HEK293 (cell line): ENCODE results near the gene FAM110A.

ENCODE experiments used
- CTCF ChIA-PET: fragments of 350-600 bp; formaldehyde crosslinking; extraction: SDS; loops from one replicate; lab custom pipeline; 2021; ENCODE audit warnings: antibody characterized with exemption; lab: Yijun Ruan, JAX
- POLR2A ChIA-PET: fragments of 300-600 bp; formaldehyde crosslinking; extraction: SDS; loops from one replicate; lab custom pipeline; 2020; ENCODE audit warnings: antibody characterized with exemption, inconsistent platforms; lab: Yijun Ruan, JAX
- H3K27ac ChIP-seq: fragments of 200-500 bp; sonication (Bioruptor generic); 2 replicates; pipeline ENCODE4 v1.5.1; 2014; ENCODE audit warnings: low read depth, low read length, control low read depth, inconsistent platforms; ENCODE audit errors: extremely low read depth
- H3K36me3 ChIP-seq, 2 experiments: fragments of 200-500 bp in 1 of 2; sonication (Bioruptor generic) in 1 of 2; 1 replicate in 1 of 2; 2 replicates in 1 of 2; pipeline ENCODE4 v1.5.1; 2014 to 2017; ENCODE audit warnings: inconsistent platforms in 2 of 2, low read length in 2 of 2; ENCODE audit not compliant: control insufficient read depth in 2 of 2, insufficient read depth in 1 of 2
- H3K4me1 ChIP-seq: fragments of 200-500 bp; sonication (Bioruptor generic); 2 replicates; pipeline ENCODE4 v1.5.1; 2014; ENCODE audit warnings: mild to moderate bottlenecking, low read length, inconsistent platforms; ENCODE audit not compliant: control insufficient read depth, insufficient read depth
- H3K4me3 ChIP-seq: 2 replicates; pipeline ENCODE4 v1.5.1; 2011; ENCODE audit warnings: low read depth, mild to moderate bottlenecking, control low read depth, low read length, moderate library complexity
- H3K9me3 ChIP-seq: fragments of 200-500 bp; sonication (Bioruptor generic); 2 replicates; pipeline ENCODE4 v1.5.1; 2014; ENCODE audit warnings: low read depth, low read length, inconsistent platforms; ENCODE audit not compliant: control insufficient read depth, insufficient read depth
- GFI1B ChIP-seq: fragments of 450-650 bp; formaldehyde crosslinking; IDR thresholded peaks from 2 replicates; pipeline ENCODE4 v1.5.1; 2016; ENCODE audit warnings: missing biosample characterization, missing genetic modification characterization
- GLIS2 ChIP-seq: fragments of 450-650 bp; formaldehyde crosslinking; IDR thresholded peaks from 2 replicates; pipeline ENCODE4 v1.5.1; 2016; ENCODE audit warnings: missing biosample characterization, missing genetic modification characterization
- HOXA7 ChIP-seq: sonication (generic); formaldehyde crosslinking; IDR thresholded peaks from 2 replicates; pipeline ENCODE4 v1.8.1; 2022; ENCODE audit warnings: missing genetic modification reagents, borderline replicate concordance
- HOXC10 ChIP-seq: sonication (generic); formaldehyde crosslinking; IDR thresholded peaks from 2 replicates; pipeline ENCODE4 v1.8.1; 2023; ENCODE audit warnings: mild to moderate bottlenecking, missing genetic modification reagents
- KLF1 ChIP-seq: fragments of 450-650 bp; formaldehyde crosslinking; IDR thresholded peaks from 2 replicates; pipeline ENCODE4 v1.5.1; 2016; ENCODE audit warnings: missing biosample characterization, missing genetic modification characterization
- MYNN ChIP-seq: fragments of 450-650 bp; formaldehyde crosslinking; IDR thresholded peaks from 2 replicates; pipeline ENCODE4 v1.5.1; 2016; ENCODE audit warnings: missing biosample characterization, missing genetic modification characterization, borderline replicate concordance
- SCRT2 ChIP-seq: fragments of 450-650 bp; formaldehyde crosslinking; IDR thresholded peaks from 2 replicates; pipeline ENCODE4 v1.5.1; 2016; ENCODE audit warnings: missing biosample characterization, missing genetic modification characterization
- SP3 ChIP-seq: fragments of 450-650 bp; formaldehyde crosslinking; IDR thresholded peaks from 2 replicates; pipeline ENCODE4 v1.5.1; 2016; ENCODE audit warnings: missing biosample characterization, missing genetic modification characterization
- TCF7L2 ChIP-seq: IDR thresholded peaks from 2 replicates; pipeline ENCODE4 v1.6.1; 2011; ENCODE audit warnings: low read depth, mild to moderate bottlenecking, inconsistent platforms, low read length, moderate library complexity, borderline replicate concordance
- ZBTB21 ChIP-seq: fragments of 450-650 bp; formaldehyde crosslinking; IDR thresholded peaks from 2 replicates; pipeline ENCODE4 v1.5.1; 2017; ENCODE audit warnings: missing biosample characterization, missing genetic modification characterization
- ZNF157 ChIP-seq: fragments of 450-650 bp; formaldehyde crosslinking; IDR thresholded peaks from 2 replicates; pipeline ENCODE4 v1.5.1; 2016; ENCODE audit warnings: missing biosample characterization, missing genetic modification characterization
- ZNF2 ChIP-seq: fragments of 450-650 bp; formaldehyde crosslinking; IDR thresholded peaks from 2 replicates; pipeline ENCODE4 v1.5.1; 2016; ENCODE audit warnings: missing biosample characterization, missing genetic modification characterization
- ZNF335 ChIP-seq: fragments of 450-650 bp; formaldehyde crosslinking; conservative IDR thresholded peaks from 2 replicates; pipeline ENCODE4 v1.5.1; 2016; ENCODE audit warnings: missing biosample characterization, missing genetic modification characterization
- ZNF416 ChIP-seq: fragments of 450-650 bp; formaldehyde crosslinking; IDR thresholded peaks from 2 replicates; pipeline ENCODE4 v1.5.1; 2016; ENCODE audit warnings: missing biosample characterization, missing genetic modification characterization
- ZNF514 ChIP-seq: fragments of 450-650 bp; formaldehyde crosslinking; IDR thresholded peaks from 2 replicates; pipeline ENCODE4 v1.5.1; 2016; ENCODE audit warnings: missing biosample characterization, missing genetic modification characterization
- ZNF530 ChIP-seq: fragments of 450-650 bp; formaldehyde crosslinking; IDR thresholded peaks from 2 replicates; pipeline ENCODE4 v1.5.1; 2016; ENCODE audit warnings: low read depth, missing biosample characterization, missing genetic modification characterization
- ZNF548 ChIP-seq: fragments of 450-650 bp; formaldehyde crosslinking; IDR thresholded peaks from 2 replicates; pipeline ENCODE4 v1.5.1; 2016; ENCODE audit warnings: missing biosample characterization, missing genetic modification characterization
- ZNF560 ChIP-seq: fragments of 450-650 bp; formaldehyde crosslinking; IDR thresholded peaks from 2 replicates; pipeline ENCODE4 v1.5.1; 2017; ENCODE audit warnings: missing biosample characterization, missing genetic modification characterization, borderline replicate concordance
- ZNF600 ChIP-seq: fragments of 450-650 bp; formaldehyde crosslinking; IDR thresholded peaks from 2 replicates; pipeline ENCODE4 v1.5.1; 2016; ENCODE audit warnings: missing biosample characterization, missing genetic modification characterization
- ZNF626 ChIP-seq: fragments of 450-650 bp; sonication (Bioruptor Pico); formaldehyde crosslinking; IDR thresholded peaks from 2 replicates; pipeline ENCODE4 v1.5.1; 2018; ENCODE audit warnings: missing biosample characterization, missing genetic modification characterization, inconsistent platforms
- ZNF664 ChIP-seq: fragments of 450-650 bp; formaldehyde crosslinking; IDR thresholded peaks from 2 replicates; pipeline ENCODE4 v1.5.1; 2016; ENCODE audit warnings: missing biosample characterization, missing genetic modification characterization
- ZNF701 ChIP-seq: fragments of 450-650 bp; formaldehyde crosslinking; IDR thresholded peaks from 2 replicates; pipeline ENCODE4 v1.5.1; 2016; ENCODE audit warnings: missing biosample characterization, missing genetic modification characterization
- TF ChIP-seq, protein P1 (sequence below): fragments of 450-650 bp; formaldehyde crosslinking; IDR thresholded peaks from 2 replicates; pipeline ENCODE4 v1.5.1; 2016; ENCODE audit warnings: missing biosample characterization, missing genetic modification characterization
- TF ChIP-seq, protein P2 (sequence below): IDR thresholded peaks from 2 replicates; pipeline ENCODE4 v1.6.1; 2011; ENCODE audit warnings: mild to moderate bottlenecking, low read depth, low read length, borderline replicate concordance
- TF ChIP-seq, protein P3 (sequence below): fragments of 450-650 bp; formaldehyde crosslinking; IDR thresholded peaks from 2 replicates; pipeline ENCODE4 v1.5.1; 2016; ENCODE audit warnings: missing biosample characterization, missing genetic modification characterization, low read depth
- TF ChIP-seq, protein P4 (sequence below): fragments of 450-650 bp; formaldehyde crosslinking; IDR thresholded peaks from 2 replicates; pipeline ENCODE4 v1.5.1; 2016; ENCODE audit warnings: missing biosample characterization, missing genetic modification characterization

The FAM110A gene

DNA sequence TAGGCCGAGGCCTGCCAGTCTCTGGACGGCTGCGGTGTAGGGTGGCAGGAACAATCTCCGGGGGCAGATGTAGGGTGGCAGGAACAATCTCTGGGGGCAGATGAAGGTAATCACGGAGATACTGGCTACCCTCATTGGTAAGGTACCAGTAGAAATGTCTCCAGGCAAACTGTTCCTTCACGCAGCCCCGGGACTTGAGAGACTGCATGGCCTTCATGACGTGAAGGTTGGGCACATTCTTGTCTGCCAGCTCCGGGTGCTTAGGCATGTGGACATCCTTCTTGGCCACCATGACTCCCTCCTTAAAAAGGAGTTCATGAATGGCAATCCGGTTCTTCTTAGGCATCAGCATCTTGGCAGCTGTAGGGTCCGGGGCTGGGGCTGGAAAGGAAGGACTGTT lies 6.1 kb downstream of the FAM110A start:
- no peak overlapping the region for H3K27ac ChIP-seq
- CTCF ChIA-PET = interaction anchor here (2.0 kb wide), 1 partner anchor 117 kb away, joined by 9 read pairs; no protein-coding TSS in a partner anchor
- no peaks in the 10 kb centered on the region for H3K9me3 ChIP-seq
- no peaks in the 10 kb centered on the region for H3K36me3 ChIP-seq
- POLR2A ChIA-PET = no interaction called here
- no peaks in the 10 kb centered on the region; the same call in 1 of the 2 replicates for H3K4me1 ChIP-seq
- TF ChIP-seq SP3 (no peak), ZNF335 (tag by site-specific recombination) (no peak), ZNF530 (no peak), ZNF600 (tag by site-specific recombination) (no peak)
- TF ChIP-seq, protein P1, sequence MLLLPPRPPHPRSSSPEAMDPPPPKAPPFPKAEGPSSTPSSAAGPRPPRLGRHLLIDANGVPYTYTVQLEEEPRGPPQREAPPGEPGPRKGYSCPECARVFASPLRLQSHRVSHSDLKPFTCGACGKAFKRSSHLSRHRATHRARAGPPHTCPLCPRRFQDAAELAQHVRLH (tag by site-specific recombination) = no peak
- H3K4me3 ChIP-seq = no peak overlapping the region

DNA sequence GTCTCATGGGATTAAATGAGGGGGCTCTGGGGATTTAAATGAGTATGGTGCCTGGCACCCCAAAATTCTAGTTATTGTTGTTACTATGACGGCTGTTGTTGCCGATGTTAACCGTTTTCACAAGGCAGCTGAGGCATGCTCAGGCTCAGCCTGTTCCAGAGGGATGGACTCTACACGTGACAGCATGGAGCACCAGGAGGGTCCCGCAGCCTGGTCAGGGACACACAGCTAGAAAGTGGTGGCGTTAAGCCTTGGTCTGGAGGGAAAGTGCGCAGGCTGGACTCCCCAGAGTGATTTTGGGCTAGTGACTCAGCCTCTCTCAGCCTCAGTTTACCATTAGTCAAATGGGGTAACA lies 7.0 kb downstream of the FAM110A start:
- Histone ChIP-seq H3K9me3 (no peaks in the 10 kb centered on the region), H3K4me1 (peaks cover 2% of the 10 kb centered on the region; the same call in 1 of the 2 replicates), H3K27ac (no peak overlapping the region), H3K36me3 (no peaks in the 10 kb centered on the region), H3K4me3 (no peak overlapping the region)
- TF ChIP-seq HOXA7 (CRISPR knock-in tag) = no peak
- no peak for TF ChIP-seq ZNF701 (tag by site-specific recombination)
- no peak for TF ChIP-seq ZNF600 (tag by site-specific recombination)
- TF ChIP-seq ZNF626 = no peak
- TF ChIP-seq HOXC10 (CRISPR knock-in tag) = no peak
- TF ChIP-seq ZNF2 (tag by site-specific recombination) = no peak
- no peak for TF ChIP-seq MYNN (tag by site-specific recombination)
- TF ChIP-seq SCRT2 (tag by site-specific recombination) = no peak
- TF ChIP-seq, protein P2, sequence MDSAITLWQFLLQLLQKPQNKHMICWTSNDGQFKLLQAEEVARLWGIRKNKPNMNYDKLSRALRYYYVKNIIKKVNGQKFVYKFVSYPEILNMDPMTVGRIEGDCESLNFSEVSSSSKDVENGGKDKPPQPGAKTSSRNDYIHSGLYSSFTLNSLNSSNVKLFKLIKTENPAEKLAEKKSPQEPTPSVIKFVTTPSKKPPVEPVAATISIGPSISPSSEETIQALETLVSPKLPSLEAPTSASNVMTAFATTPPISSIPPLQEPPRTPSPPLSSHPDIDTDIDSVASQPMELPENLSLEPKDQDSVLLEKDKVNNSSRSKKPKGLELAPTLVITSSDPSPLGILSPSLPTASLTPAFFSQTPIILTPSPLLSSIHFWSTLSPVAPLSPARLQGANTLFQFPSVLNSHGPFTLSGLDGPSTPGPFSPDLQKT = no peak
- no peak for TF ChIP-seq ZNF157 (tag by site-specific recombination)
- no peak for TF ChIP-seq ZNF548 (tag by site-specific recombination)
- no peak for TF ChIP-seq ZNF664 (tag by site-specific recombination)
- TF ChIP-seq ZBTB21 (tag by site-specific recombination) = no peak
- no peak for TF ChIP-seq GLIS2
- TF ChIP-seq ZNF560 (tag by site-specific recombination) = no peak
- TF ChIP-seq ZNF416 (tag by site-specific recombination) = no peak
- no peak for TF ChIP-seq KLF1 (tag by site-specific recombination)
- no peak for TF ChIP-seq ZNF514 (tag by site-specific recombination)
- POLR2A ChIA-PET = no interaction called here
- CTCF ChIA-PET = no interaction called here

DNA sequence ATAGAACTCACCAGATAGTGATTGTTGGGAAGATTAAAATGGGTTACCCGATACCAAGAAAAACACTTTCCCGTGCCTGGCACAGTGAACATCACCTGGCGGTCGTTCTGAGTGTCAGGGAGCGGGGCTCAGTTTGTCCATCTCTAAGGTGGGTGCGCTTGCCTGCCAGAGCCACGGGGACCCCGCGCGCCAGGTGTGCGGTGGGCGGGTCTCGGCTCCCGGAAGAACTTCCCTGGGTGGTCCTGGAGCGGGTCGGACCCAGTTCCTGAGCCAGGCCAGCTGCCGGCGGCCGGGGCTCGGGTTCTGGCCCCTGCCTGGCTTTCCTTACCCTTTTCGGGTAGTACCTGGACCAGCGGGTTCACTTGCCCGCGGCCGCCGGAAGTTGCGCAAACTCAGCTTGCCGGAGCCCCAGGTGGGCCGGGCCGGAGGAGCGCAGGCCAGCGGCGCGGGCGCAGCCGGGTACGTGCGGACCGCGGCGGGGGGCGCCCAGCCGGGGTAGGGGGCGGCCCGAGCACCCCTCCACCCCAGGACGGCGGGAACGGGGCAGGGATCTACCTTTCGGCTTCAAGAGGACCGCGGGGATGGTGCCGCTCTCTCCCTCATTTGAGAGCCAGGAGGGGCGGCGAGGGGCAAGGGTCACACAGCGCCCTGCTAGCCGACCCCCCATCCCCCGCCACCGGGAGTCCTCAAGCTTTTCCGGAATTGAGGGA lies 7.5 kb downstream of the FAM110A start:
- H3K9me3 ChIP-seq = no peaks in the 10 kb centered on the region
- CTCF ChIA-PET = interaction anchor here (0.6 to 1.0 kb wide), 4 partner anchors 18 to 1115 kb away, joined by 3 to 6 read pairs (median 3); no protein-coding TSS in a partner anchor
- H3K27ac ChIP-seq = no peak overlapping the region
- no peak overlapping the region for H3K4me3 ChIP-seq
- peaks cover 2% of the 10 kb centered on the region; the same call in 1 of the 2 replicates for H3K4me1 ChIP-seq
- POLR2A ChIA-PET = no interaction called here
- peaks cover 0 to 2% of the 10 kb centered on the region in 2 experiments; a peak in 1 of 3 replicates for H3K36me3 ChIP-seq
- TF ChIP-seq ZNF530 (no peak), TCF7L2 (no peak), GFI1B (tag by site-specific recombination) (no peak)
- TF ChIP-seq, protein P3, sequence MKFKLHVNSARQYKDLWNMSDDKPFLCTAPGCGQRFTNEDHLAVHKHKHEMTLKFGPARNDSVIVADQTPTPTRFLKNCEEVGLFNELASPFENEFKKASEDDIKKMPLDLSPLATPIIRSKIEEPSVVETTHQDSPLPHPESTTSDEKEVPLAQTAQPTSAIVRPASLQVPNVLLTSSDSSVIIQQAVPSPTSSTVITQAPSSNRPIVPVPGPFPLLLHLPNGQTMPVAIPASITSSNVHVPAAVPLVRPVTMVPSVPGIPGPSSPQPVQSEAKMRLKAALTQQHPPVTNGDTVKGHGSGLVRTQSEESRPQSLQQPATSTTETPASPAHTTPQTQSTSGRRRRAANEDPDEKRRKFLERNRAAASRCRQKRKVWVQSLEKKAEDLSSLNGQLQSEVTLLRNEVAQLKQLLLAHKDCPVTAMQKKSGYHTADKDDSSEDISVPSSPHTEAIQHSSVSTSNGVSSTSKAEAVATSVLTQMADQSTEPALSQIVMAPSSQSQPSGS (tag by site-specific recombination) = no peak
- TF ChIP-seq, protein P4, sequence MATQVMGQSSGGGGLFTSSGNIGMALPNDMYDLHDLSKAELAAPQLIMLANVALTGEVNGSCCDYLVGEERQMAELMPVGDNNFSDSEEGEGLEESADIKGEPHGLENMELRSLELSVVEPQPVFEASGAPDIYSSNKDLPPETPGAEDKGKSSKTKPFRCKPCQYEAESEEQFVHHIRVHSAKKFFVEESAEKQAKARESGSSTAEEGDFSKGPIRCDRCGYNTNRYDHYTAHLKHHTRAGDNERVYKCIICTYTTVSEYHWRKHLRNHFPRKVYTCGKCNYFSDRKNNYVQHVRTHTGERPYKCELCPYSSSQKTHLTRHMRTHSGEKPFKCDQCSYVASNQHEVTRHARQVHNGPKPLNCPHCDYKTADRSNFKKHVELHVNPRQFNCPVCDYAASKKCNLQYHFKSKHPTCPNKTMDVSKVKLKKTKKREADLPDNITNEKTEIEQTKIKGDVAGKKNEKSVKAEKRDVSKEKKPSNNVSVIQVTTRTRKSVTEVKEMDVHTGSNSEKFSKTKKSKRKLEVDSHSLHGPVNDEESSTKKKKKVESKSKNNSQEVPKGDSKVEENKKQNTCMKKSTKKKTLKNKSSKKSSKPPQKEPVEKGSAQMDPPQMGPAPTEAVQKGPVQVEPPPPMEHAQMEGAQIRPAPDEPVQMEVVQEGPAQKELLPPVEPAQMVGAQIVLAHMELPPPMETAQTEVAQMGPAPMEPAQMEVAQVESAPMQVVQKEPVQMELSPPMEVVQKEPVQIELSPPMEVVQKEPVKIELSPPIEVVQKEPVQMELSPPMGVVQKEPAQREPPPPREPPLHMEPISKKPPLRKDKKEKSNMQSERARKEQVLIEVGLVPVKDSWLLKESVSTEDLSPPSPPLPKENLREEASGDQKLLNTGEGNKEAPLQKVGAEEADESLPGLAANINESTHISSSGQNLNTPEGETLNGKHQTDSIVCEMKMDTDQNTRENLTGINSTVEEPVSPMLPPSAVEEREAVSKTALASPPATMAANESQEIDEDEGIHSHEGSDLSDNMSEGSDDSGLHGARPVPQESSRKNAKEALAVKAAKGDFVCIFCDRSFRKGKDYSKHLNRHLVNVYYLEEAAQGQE = no peak
